Activated CD4-positive, alpha-beta memory T cell treated with anti-CD3 and anti-CD28 coated beads for 36 hours (primary cell): Measurements from ENCODE around the gene C17orf67. TPM values are rescaled to one million over a fixed set of nuclear protein-coding genes. Genes with fewer than 3 reads are reported as not detected.
A peak's percentile ranks its signal among the peaks of the same experiment; 100 is the strongest.

ENCODE experiments used
- CTCF ChIA-PET: fragments of 350-600 bp; sonication (Branson Sonifier 250); formaldehyde crosslinking; loops from one replicate; lab custom pipeline; 2021; ENCODE audit warnings: antibody characterized with exemption, inconsistent platforms; lab: Charles Lee
- POLR2A ChIA-PET: fragments of 350-600 bp; sonication (Branson Sonifier 250); formaldehyde crosslinking; loops from one replicate; lab custom pipeline; 2021; ENCODE audit warnings: antibody characterized with exemption; lab: Charles Lee
- DNase-seq: peaks from one replicate; pipeline ENCODE4 v3.0.0-alpha.2; 2020
- H3K27ac Mint-ChIP-seq: one replicate; pipeline ENCODE4 v1.8.0; 2021; ENCODE audit warnings: mixed read lengths
- H3K27me3 Mint-ChIP-seq: one replicate; pipeline ENCODE4 v1.8.0; 2021; ENCODE audit warnings: mixed read lengths
- H3K36me3 Mint-ChIP-seq: one replicate; pipeline ENCODE4 v1.8.0; 2021; ENCODE audit warnings: mixed read lengths
- H3K4me1 Mint-ChIP-seq: one replicate; pipeline ENCODE4 v1.8.0; 2021; ENCODE audit warnings: low read depth, mixed read lengths
- H3K4me3 Mint-ChIP-seq: one replicate; pipeline ENCODE4 v1.8.0; 2021; ENCODE audit warnings: mild to moderate bottlenecking, mixed read lengths
- H3K9me3 Mint-ChIP-seq: one replicate; pipeline ENCODE4 v1.8.0; 2021; ENCODE audit warnings: mixed read lengths
- intact Hi-C: fragments of 100-400 bp; cut with micrococcal nuclease; formaldehyde crosslinking; loops from one replicate; pipeline ENCODE4 v1.15.1; 2023
- total RNA-seq, 2 experiments: library from RNA; stranded (reverse); gene quantifications; one replicate each; pipeline ENCODE4 v1.2.3, GENCODE V29; 2021

Gene C17orf67
- total RNA-seq, 2 experiments from 2014 or later = 3.6 to 3.9 TPM

- Mint-ChIP-seq H3K4me3 (no peak overlapping the region), H3K9me3 (no peaks in the 10 kb centered on the region), H3K27me3 (peaks cover 2% of the 10 kb centered on the region), H3K4me1 (peaks cover 33% of the 10 kb centered on the region), H3K36me3 (peaks cover 4% of the 10 kb centered on the region), H3K27ac (peak overlapping the region; percentile 88)
- CTCF ChIA-PET = interaction anchor here (1.3 to 2.5 kb wide), 3 partner anchors 34 to 70 kb away, joined by 3 to 11 read pairs (median 8); no protein-coding TSS in a partner anchor
- intact Hi-C loops = loop anchor here (10.0 kb wide), 1 partner anchor 1051 kb away; no protein-coding TSS in a partner anchor
- POLR2A ChIA-PET = interaction anchor here (0.8 to 1.6 kb wide), 3 partner anchors 21 to 193 kb away, joined by 3 to 4 read pairs (median 3); partner anchors contain the start of genes NOG and TRIM25
- peak; percentile 21 for DNase-seq
These were observed 47.6 kb downstream of the C17orf67 start for GRCh38 chr17:56785997-56786680.

DNA sequence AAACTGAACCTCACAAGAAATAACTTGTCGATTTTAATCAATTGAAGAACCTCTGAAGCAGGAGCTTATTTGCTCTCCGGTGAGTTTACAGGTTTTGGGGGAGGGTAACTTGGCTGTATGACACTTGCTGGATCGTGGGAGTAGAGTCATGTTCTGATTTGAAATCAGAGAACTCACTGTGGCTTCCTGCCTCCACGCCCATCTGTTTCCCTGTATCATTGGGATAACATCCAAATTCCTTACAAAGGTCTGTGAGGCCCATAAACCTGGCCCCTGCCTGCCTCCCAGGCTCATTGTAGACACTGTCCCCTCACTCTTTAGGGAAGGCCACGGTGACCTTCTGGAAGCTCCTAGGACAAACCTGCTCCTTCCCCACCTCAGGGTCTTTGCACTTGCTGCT is 48.3 kb downstream of the C17orf67 start:
- CTCF ChIA-PET = interaction anchor here (0.8 to 2.5 kb wide), 3 partner anchors 34 to 192 kb away, joined by 4 to 11 read pairs (median 5); partner anchors contain the start of gene NOG
- POLR2A ChIA-PET = interaction anchor here (1.6 kb wide), 1 partner anchor 128 kb away, joined by 4 read pairs; the partner anchor contains the start of gene TRIM25
- Mint-ChIP-seq H3K4me1 (peaks cover 35% of the 10 kb centered on the region), H3K9me3 (no peaks in the 10 kb centered on the region), H3K27ac (peak overlapping the region; percentile 6), H3K4me3 (no peak overlapping the region), H3K36me3 (peaks cover 4% of the 10 kb centered on the region), H3K27me3 (peaks cover 2% of the 10 kb centered on the region)
- peak; percentile 22 for DNase-seq
- intact Hi-C loops = loop anchor here (10.0 kb wide), 1 partner anchor 1051 kb away; no protein-coding TSS in a partner anchor

DNA sequence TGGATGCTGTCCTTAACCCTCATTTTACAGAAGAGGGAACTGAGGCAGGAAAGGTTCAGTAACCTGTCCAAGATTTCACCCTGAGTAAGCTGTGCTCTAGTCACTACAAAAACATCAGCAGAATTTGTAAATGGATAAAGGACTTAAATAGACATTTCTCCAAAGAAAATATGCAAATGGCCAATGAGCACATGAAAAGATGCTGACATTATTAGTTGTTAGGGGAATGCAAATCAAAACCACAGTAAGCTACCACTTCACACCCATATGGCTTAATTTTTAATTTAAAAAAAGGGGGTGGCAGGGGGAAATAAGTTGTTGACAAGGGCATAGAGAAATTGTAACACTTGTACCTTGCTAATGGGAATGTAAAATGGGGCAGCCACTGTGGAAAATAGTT is 51.4 kb downstream of the C17orf67 start:
- Mint-ChIP-seq H3K27ac (no peak overlapping the region), H3K36me3 (peaks cover 4% of the 10 kb centered on the region), H3K9me3 (no peaks in the 10 kb centered on the region), H3K4me1 (peaks cover 44% of the 10 kb centered on the region), H3K4me3 (no peak overlapping the region), H3K27me3 (peaks cover 2% of the 10 kb centered on the region)
- DNase-seq = no peak
- intact Hi-C loops = loop anchor here (10.0 kb wide), 1 partner anchor 1048 kb away; no protein-coding TSS in a partner anchor
- ChIA-PET POLR2A (interaction anchor here (0.9 kb wide), 1 partner anchor 11 kb away, joined by 3 read pairs; no protein-coding TSS in a partner anchor), CTCF (interaction anchor here (1.1 to 4.1 kb wide), 3 partner anchors 38 to 190 kb away, joined by 3 to 56 read pairs (median 47); partner anchors contain the start of gene NOG)

DNA sequence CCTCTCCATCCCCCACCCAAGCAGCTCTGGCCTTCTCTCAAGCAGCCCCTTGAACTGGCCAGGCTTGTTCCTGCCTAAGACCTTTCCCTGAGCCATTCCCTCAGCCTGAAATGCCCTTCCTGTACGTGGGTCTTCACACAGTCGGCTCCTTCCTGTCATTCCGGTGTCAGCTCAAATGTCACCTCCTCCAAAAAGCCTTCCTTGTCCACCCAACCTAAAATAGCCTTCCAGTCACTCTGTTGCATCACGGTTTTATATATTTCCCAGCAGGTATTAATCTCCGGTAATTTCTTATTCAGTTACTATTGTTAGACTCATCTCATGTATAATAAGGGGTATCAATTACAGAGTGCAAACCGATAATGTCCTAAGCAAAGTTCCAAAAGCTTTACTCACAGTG is 51.8 kb downstream of the C17orf67 start:
- DNase-seq = no peak
- peaks cover 2% of the 10 kb centered on the region for H3K27me3 Mint-ChIP-seq
- no peak overlapping the region for H3K27ac Mint-ChIP-seq
- POLR2A ChIA-PET = interaction anchor here (0.9 kb wide), 1 partner anchor 10 kb away, joined by 3 read pairs; no protein-coding TSS in a partner anchor
- intact Hi-C loops = loop anchor here (10.0 kb wide), 1 partner anchor 1047 kb away; no protein-coding TSS in a partner anchor
- H3K4me3 Mint-ChIP-seq = no peak overlapping the region
- H3K9me3 Mint-ChIP-seq = no peaks in the 10 kb centered on the region
- no peaks in the 10 kb centered on the region for H3K36me3 Mint-ChIP-seq
- CTCF ChIA-PET = interaction anchor here (1.1 to 4.1 kb wide), 4 partner anchors 38 to 283 kb away, joined by 3 to 56 read pairs (median 28); partner anchors contain the start of gene NOG
- H3K4me1 Mint-ChIP-seq = peaks cover 40% of the 10 kb centered on the region

DNA sequence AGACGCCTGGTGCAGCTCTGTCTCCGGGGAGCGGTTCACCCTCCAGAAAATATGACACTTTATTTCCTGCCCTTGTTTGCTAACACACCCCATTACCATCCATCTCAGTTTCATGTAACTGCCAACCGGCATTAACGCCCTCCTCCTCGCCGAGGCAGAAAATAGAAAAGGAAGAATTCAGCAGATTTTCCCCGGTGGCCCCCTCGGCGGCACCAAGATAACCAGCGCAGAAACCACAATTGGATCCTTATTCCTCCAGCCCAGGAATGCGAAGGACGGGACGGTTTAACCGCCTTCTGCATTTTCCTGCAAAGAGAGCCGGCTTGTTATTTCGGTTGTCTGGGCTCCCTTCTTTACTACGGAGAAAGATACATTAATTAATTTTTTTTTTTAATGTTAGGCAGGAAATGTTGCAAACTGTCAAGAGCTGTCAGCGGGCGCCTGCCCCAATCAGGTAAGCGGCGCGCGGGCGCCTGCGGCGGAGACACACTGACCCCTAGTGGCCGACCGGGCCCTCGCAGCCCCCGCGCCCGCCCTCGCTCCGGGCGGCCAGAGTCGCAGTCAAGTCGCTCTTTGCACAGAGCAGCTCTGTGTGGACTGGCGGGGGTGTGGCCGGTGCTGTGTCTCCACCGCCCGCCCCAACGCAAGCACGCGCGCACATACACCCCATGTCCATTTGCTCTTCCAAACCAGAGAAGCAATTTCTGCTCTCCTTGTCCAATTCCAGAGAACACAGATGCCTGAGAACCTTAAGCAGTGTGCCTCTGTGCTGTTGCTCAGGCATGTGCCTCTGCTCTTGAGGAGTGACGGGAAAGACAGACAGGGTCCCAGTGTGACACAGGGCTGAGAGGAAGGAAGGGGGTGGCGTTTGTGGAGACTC is 53.6 kb downstream of the C17orf67 start:
- CTCF ChIA-PET = interaction anchor here (0.5 to 4.1 kb wide), 32 partner anchors 9 to 1178 kb away, joined by 3 to 56 read pairs (median 4); partner anchors contain the start of gene NOG
- H3K27me3 Mint-ChIP-seq = peaks cover 2% of the 10 kb centered on the region
- peak; percentile 91 for DNase-seq
- POLR2A ChIA-PET = interaction anchor here (0.7 kb wide), 1 partner anchor 134 kb away, joined by 5 read pairs; the partner anchor contains the start of gene TRIM25
- peak overlapping the region; percentile 79 for H3K4me3 Mint-ChIP-seq
- no peaks in the 10 kb centered on the region for H3K9me3 Mint-ChIP-seq
- peaks cover 23% of the 10 kb centered on the region for H3K4me1 Mint-ChIP-seq
- H3K36me3 Mint-ChIP-seq = no peaks in the 10 kb centered on the region
- peak overlapping the region; percentile 74 for H3K27ac Mint-ChIP-seq
- intact Hi-C loops = loop anchor here (1.0 to 10.0 kb wide), 6 partner anchors 17 to 1045 kb away; no protein-coding TSS in a partner anchor

DNA sequence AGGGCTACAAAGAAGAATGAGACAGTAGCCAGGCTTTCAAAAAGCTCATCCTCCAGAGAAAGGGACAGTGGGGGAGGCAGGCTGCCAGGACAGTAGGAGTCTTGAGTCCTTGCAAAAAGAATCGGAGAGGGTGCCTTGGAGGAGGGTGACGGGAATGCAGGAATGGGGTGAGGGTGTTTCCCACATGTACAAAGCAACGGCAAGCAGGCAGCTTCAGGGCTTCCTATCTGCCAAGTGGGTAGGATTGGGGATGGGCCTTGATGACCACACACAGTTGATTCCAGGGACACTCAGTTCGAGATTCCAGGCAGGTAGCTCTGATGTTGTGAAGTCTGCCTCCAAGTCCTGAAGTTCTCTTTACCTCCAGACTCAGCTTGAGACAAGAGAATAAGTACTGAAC is 54.4 kb downstream of the C17orf67 start:
- Mint-ChIP-seq H3K36me3 (no peaks in the 10 kb centered on the region), H3K27ac (no peak overlapping the region), H3K4me3 (peak overlapping the region; percentile 79), H3K9me3 (no peaks in the 10 kb centered on the region), H3K27me3 (peaks cover 2% of the 10 kb centered on the region), H3K4me1 (peaks cover 20% of the 10 kb centered on the region)
- DNase-seq = no peak
- POLR2A ChIA-PET = no interaction called here
- CTCF ChIA-PET = interaction anchor here (0.5 to 4.1 kb wide), 20 partner anchors 9 to 280 kb away, joined by 3 to 56 read pairs (median 5); partner anchors contain the start of gene NOG
- intact Hi-C loops = loop anchor here (2.0 kb wide), 1 partner anchor 17 kb away; no protein-coding TSS in a partner anchor

- Mint-ChIP-seq H3K27ac (no peak overlapping the region), H3K4me3 (no peak overlapping the region), H3K27me3 (peaks cover 2% of the 10 kb centered on the region), H3K9me3 (no peaks in the 10 kb centered on the region), H3K36me3 (no peaks in the 10 kb centered on the region), H3K4me1 (peaks cover 20% of the 10 kb centered on the region)
- ChIA-PET CTCF (interaction anchor here (0.5 to 4.1 kb wide), 12 partner anchors 8 to 280 kb away, joined by 3 to 56 read pairs (median 6); partner anchors contain the start of gene NOG), POLR2A (no interaction called here)
- intact Hi-C loops = loop anchor here (2.0 kb wide), 1 partner anchor 16 kb away; no protein-coding TSS in a partner anchor
- DNase-seq = no peak
These were observed 54.8 kb downstream of the C17orf67 start for GRCh38 chr17:56778898-56779297.

- H3K4me1 Mint-ChIP-seq = peaks cover 19% of the 10 kb centered on the region
- DNase-seq = no peak
- ChIA-PET CTCF (no interaction called here), POLR2A (no interaction called here)
- peaks cover 2% of the 10 kb centered on the region for H3K27me3 Mint-ChIP-seq
- H3K9me3 Mint-ChIP-seq = no peaks in the 10 kb centered on the region
- H3K27ac Mint-ChIP-seq = no peak overlapping the region
- intact Hi-C loops = loop anchor here (2.0 kb wide), 1 partner anchor 15 kb away; no protein-coding TSS in a partner anchor
- H3K36me3 Mint-ChIP-seq = no peaks in the 10 kb centered on the region
- no peak overlapping the region for H3K4me3 Mint-ChIP-seq
These were observed 55.9 kb downstream of the C17orf67 start for GRCh38 chr17:56777859-56778258.

GRCh38 chr17:56774650-56775049 is 59.1 kb downstream of the C17orf67 start:
- peaks cover 10% of the 10 kb centered on the region for H3K4me1 Mint-ChIP-seq
- H3K36me3 Mint-ChIP-seq = no peaks in the 10 kb centered on the region
- intact Hi-C loops = no loop called here
- CTCF ChIA-PET = interaction anchor here (1.1 kb wide), 1 partner anchor 59 kb away, joined by 3 read pairs; no protein-coding TSS in a partner anchor
- POLR2A ChIA-PET = no interaction called here
- no peak overlapping the region for H3K27ac Mint-ChIP-seq
- H3K27me3 Mint-ChIP-seq = no peaks in the 10 kb centered on the region
- no peak for DNase-seq
- H3K4me3 Mint-ChIP-seq = no peak overlapping the region
- H3K9me3 Mint-ChIP-seq = no peaks in the 10 kb centered on the region

GRCh38 chr17:56773124-56773523 is 60.6 kb downstream of the C17orf67 start:
- no peak for DNase-seq
- H3K36me3 Mint-ChIP-seq = no peaks in the 10 kb centered on the region
- no peaks in the 10 kb centered on the region for H3K27me3 Mint-ChIP-seq
- H3K4me1 Mint-ChIP-seq = no peaks in the 10 kb centered on the region
- H3K9me3 Mint-ChIP-seq = no peaks in the 10 kb centered on the region
- intact Hi-C loops = no loop called here
- ChIA-PET POLR2A (no interaction called here), CTCF (no interaction called here)
- H3K27ac Mint-ChIP-seq = no peak overlapping the region
- no peak overlapping the region for H3K4me3 Mint-ChIP-seq

- Mint-ChIP-seq H3K4me1 (no peaks in the 10 kb centered on the region), H3K27ac (no peak overlapping the region), H3K9me3 (no peaks in the 10 kb centered on the region), H3K36me3 (no peaks in the 10 kb centered on the region), H3K4me3 (no peak overlapping the region), H3K27me3 (no peaks in the 10 kb centered on the region)
- POLR2A ChIA-PET = interaction anchor here (1.3 kb wide), 1 partner anchor 10 kb away, joined by 3 read pairs; no protein-coding TSS in a partner anchor
- intact Hi-C loops = no loop called here
- no peak for DNase-seq
- CTCF ChIA-PET = no interaction called here
These were observed 61.3 kb downstream of the C17orf67 start for GRCh38 chr17:56772442-56772841.
